ENCODE measurements around the gene NLRX1. TPM values are rescaled to one million over a fixed set of nuclear protein-coding genes. Genes with fewer than 3 reads are reported as not detected.
"Not testable (repeated sequence)": the region's sequence is repeated elsewhere in the genome, so short reads cannot be mapped to it uniquely, and the experiment has no call there.

Gene NLRX1
- total RNA-seq, 1 experiment from 2014 or later, result 35.8 TPM

- in situ Hi-C loops (cut with HindIII; ENCODE audit: low pct_unique_long_range_greater_than_20kb, low sequenced_read_pairs), result no loop called here
- no peak for DNase-seq (ENCODE audit: low read depth)
Observed at GRCh38 chr11:119179983-119180382, 11.5 kb downstream of the NLRX1 start.

GRCh38 chr11:119180729-119181676 is 12.5 kb downstream of the NLRX1 start:
- in situ Hi-C loops (cut with HindIII; ENCODE audit: low pct_unique_long_range_greater_than_20kb, low sequenced_read_pairs), result no loop called here
- DNase-seq (ENCODE audit: low read depth), result no peak

GRCh38 chr11:119181677-119182412 is 13.3 kb downstream of the NLRX1 start:
- in situ Hi-C loops (cut with HindIII; ENCODE audit: low pct_unique_long_range_greater_than_20kb, low sequenced_read_pairs), result no loop called here
- no peak for DNase-seq (ENCODE audit: low read depth)

DNA sequence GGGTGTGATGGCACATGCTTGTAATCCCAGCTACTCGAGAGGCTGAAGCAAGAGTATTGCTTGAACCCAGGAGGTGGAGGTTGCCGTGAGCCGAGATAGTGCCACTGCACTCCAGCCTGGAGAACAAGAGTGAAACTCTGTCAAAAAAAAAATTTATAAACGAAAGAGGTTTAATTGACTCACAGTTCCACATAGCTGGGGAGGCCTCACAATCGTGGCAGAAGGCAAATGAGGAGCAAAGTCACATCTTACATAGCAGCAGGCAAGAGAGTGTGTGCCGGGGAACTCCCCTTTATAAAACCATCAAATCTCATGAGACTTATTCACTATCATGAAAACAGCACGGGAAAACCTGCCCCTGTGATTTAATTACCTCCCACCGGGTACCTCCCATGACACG is 15.9 kb downstream of the NLRX1 start:
- in situ Hi-C loops (cut with HindIII; ENCODE audit: low pct_unique_long_range_greater_than_20kb, low sequenced_read_pairs); DNase-seq (ENCODE audit: low read depth): not testable (repeated sequence)

- DNase-seq (ENCODE audit: low read depth), result no peak
- in situ Hi-C loops (cut with HindIII; ENCODE audit: low pct_unique_long_range_greater_than_20kb, low sequenced_read_pairs), result no loop called here
Observed at GRCh38 chr11:119185981-119186634, 17.6 kb downstream of the NLRX1 start.

GRCh38 chr11:119187123-119187892 is 18.8 kb downstream of the NLRX1 start:
- in situ Hi-C loops (cut with HindIII; ENCODE audit: low pct_unique_long_range_greater_than_20kb, low sequenced_read_pairs), result no loop called here
- DNase-seq (ENCODE audit: low read depth), result no peak

DNA sequence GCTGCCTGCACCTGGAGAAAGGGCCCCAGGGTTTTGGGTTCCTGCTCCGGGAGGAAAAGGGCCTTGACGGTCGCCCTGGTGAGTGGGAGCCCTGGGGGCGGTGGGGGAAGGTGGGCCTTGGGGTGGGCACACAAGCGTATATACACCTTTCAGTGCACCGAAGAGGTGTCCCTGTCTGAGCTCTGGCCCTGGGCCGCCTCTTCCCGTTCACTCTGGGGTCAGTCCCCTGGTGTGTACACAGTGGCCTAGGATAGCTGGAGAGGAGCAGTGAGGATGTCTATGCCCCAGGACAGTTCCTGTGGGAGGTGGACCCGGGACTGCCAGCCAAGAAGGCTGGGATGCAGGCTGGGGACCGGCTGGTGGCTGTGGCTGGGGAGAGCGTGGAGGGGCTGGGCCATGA is 19.5 kb downstream of the NLRX1 start:
- no peak for DNase-seq (ENCODE audit: low read depth)
- in situ Hi-C loops (cut with HindIII; ENCODE audit: low pct_unique_long_range_greater_than_20kb, low sequenced_read_pairs), result no loop called here

DNA sequence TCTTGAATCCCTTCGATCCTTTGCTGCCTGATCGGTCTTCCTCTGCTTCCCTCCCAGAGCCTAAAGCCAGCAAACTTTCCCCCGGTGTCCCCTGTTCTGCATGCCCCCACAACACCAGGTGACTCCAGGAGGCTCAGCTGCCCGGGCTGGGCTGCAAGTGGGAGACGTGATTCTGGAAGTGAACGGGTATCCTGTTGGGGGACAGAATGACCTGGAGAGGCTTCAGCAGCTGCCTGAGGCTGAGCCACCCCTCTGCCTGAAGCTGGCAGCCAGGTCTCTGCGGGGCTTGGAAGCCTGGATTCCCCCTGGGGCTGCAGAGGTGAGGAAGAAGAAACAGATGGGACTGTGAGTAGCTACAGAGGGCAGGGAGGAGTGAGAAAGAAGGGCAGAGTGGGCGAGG is 20.4 kb downstream of the NLRX1 start:
- DNase-seq (ENCODE audit: low read depth), result no peak
- in situ Hi-C loops (cut with HindIII; ENCODE audit: low pct_unique_long_range_greater_than_20kb, low sequenced_read_pairs), result no loop called here

GRCh38 chr11:119189393-119189792 is 20.9 kb downstream of the NLRX1 start:
- no peak for DNase-seq (ENCODE audit: low read depth)
- in situ Hi-C loops (cut with HindIII; ENCODE audit: low pct_unique_long_range_greater_than_20kb, low sequenced_read_pairs), result no loop called here

DNA sequence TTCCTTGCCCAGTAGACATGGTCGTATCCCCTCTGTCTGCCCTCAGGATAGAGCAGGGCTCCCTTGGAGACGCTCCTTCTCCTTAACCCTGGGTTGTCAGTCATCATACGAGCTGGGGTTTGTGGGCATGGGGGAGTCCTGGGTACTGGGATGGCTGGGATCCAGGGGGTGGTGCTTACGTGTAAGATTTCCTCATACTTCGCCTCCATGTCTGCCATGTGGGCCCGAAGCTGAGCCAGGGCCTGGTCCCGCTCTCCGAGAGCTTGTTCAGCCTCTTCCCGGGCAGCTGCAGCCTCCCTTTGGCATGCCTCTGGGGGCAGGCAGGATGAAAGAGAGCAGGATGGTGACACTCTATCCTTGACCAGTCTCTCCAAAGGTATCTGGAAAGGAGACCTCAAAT is 22.0 kb downstream of the NLRX1 start:
- no peak for DNase-seq (ENCODE audit: low read depth)
- in situ Hi-C loops (cut with HindIII; ENCODE audit: low pct_unique_long_range_greater_than_20kb, low sequenced_read_pairs), result no loop called here

DNA sequence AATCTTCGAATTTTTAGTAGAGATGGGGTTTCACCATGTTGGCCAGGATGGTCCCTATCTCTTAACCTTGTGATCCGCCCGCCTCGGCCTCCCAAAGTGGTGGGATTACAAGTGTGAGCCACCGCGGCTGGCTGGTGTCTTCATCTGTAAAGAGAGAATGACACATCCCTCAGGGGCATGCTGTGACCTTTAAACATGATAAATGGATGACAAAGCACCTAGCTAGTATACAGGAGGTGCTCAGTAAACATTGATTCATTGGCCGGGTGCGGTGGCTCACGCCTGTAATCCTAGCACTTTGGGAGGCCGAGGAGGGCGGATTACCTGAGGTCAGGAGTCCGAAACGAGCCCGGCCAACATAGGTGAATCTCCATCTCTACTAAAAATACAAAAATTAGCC is 22.7 kb downstream of the NLRX1 start:
- in situ Hi-C loops (cut with HindIII; ENCODE audit: low pct_unique_long_range_greater_than_20kb, low sequenced_read_pairs), result not testable (repeated sequence)

GRCh38 chr11:119192111-119192510 is 23.6 kb downstream of the NLRX1 start:
- DNase-seq (ENCODE audit: low read depth), result no peak
- in situ Hi-C loops (cut with HindIII; ENCODE audit: low pct_unique_long_range_greater_than_20kb, low sequenced_read_pairs), result no loop called here

More for the DNA sequence above, 22.7 kb downstream of the NLRX1 start:
- not testable (repeated sequence) for DNase-seq (ENCODE audit: low read depth)

DNA sequence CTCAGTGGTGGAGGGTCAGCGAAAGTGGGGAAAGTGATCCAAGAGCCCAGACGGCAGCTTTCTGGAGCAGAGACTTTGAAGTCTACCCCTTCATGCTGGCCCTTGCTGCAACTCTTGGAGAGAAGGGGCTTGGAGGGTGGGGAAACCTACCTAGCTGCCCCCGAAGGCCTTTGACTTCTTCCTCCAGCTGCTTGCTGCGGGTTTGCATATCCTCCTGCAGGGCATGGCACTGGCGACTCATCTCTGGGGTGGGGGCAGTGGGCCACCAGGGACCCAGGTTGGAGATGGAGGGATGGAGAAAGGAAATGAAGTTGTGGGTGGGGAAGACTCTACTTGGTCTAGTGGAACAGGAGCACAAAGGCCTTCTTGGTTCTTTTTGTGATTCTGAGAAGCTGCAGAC is 24.5 kb downstream of the NLRX1 start:
- no peak for DNase-seq (ENCODE audit: low read depth)
- in situ Hi-C loops (cut with HindIII; ENCODE audit: low pct_unique_long_range_greater_than_20kb, low sequenced_read_pairs), result no loop called here

- DNase-seq (ENCODE audit: low read depth), result no peak
- in situ Hi-C loops (cut with HindIII; ENCODE audit: low pct_unique_long_range_greater_than_20kb, low sequenced_read_pairs), result no loop called here
Observed at GRCh38 chr11:119193626-119194025, 25.1 kb downstream of the NLRX1 start.

DNA sequence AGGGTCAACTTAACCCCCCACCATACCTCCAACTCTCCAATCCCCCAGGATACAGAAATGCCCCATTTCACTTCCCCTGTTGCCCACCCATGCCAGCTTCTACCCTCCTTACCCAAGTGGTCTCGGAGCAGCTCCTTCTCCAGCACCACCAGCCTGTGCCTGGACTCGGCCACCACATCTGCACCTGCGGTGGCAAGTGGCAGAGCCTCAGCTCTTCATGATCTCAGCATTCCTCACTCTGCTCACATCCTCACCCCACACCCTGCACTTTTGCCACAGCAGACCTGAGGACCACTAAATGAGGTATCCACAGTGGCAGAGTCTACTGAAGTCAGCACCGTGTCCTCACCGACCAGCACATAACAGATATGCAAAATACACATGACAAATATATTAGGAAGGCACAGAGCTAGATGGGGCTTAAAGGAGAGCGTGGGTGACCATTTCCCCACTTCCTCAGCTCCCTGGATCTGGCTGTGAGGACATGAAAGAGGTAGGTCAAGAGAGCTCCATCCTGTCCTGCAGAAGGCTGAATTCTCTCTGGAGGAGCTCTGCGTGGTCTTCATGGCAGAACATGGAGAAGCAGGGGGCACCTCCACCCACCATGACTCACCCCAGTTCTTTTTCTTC is 26.4 kb downstream of the NLRX1 start:
- in situ Hi-C loops (cut with HindIII; ENCODE audit: low pct_unique_long_range_greater_than_20kb, low sequenced_read_pairs), result no loop called here
- no peak for DNase-seq (ENCODE audit: low read depth)

DNA sequence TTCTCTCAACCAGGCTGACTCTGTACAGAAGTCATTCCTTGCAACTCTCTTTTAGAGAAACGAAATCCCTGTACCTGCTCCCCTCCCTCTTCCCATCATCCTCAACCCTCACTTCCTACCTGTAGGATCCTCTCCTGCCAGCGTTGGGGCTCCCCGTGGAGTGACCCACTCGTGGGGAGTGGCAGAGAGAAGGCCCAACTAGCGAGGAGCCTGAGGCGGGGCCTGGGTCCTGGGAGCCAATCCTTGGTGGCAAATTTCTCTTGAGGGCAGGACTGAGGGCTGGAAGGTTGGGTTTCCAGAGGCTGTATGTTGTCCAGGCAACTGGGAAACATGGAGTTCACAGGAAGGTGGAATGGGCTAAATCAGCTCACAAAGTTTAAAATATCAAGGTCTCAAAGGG is 27.2 kb downstream of the NLRX1 start:
- in situ Hi-C loops (cut with HindIII; ENCODE audit: low pct_unique_long_range_greater_than_20kb, low sequenced_read_pairs), result no loop called here

DNA sequence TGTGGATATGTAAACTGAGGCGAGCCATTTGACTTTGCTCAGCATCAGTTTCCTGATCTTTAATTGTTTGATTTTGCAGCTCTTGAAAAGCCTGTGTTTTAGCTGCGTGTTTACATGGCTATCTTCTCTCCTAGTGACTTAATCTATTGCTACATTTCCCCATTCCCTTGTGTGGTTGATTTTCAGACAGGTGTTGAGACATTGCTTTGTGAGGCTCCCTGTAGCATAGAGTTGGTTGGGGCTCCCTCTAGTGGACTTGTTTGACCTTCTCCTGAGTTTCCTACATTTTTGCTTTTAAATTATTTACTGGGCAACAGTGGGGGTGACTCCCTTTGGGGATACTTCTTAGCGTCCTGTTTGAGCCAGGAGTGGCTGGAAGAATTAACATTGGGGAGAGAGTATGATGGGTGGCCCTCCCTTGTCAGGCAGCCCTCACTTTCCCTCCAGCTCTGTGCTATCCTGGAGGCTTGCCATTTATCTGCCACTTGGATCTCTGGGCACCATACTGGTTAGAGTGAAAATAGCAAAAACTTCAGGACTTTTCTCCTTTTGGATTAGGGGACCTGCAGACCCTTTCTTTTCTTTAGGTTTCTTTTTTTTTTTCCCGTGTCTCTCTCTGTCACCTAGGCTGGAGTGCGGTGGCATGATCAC is 28.4 kb downstream of the NLRX1 start:
- peak; percentile 67 for DNase-seq (ENCODE audit: low read depth)
- in situ Hi-C loops (cut with HindIII; ENCODE audit: low pct_unique_long_range_greater_than_20kb, low sequenced_read_pairs), result no loop called here

More for the DNA sequence above, 27.2 kb downstream of the NLRX1 start:
- peak; percentile 11 for DNase-seq (ENCODE audit: low read depth)

Data from Caki2 (cell line).